ENCODE measurements around the gene CPAMD8.

The CPAMD8 gene

GRCh38 chr19:16920816-16921529, 105.6 kb downstream of the CPAMD8 start:
- Histone ChIP-seq H3K27me3 (ENCODE audit: insufficient read depth, poor library complexity, severe bottlenecking) (no peaks in the 10 kb centered on the region), H3K4me1 (ENCODE audit: insufficient read depth, poor library complexity, severe bottlenecking) (peaks cover 13% of the 10 kb centered on the region), H3K4me3 (ENCODE audit: severe bottlenecking) (no peak overlapping the region), H3K36me3 (ENCODE audit: low read depth) (no peaks in the 10 kb centered on the region), H3K27ac (ENCODE audit: poor library complexity, severe bottlenecking) (peak overlapping the region; percentile 67), H3K9me3 (ENCODE audit: severe bottlenecking) (no peaks in the 10 kb centered on the region)
- ATAC-seq (ENCODE audit: low read depth): peak; percentile 85
- no peak for TF ChIP-seq CTCF (IDR thresholded peaks at IDR 0.05; ENCODE audit: poor library complexity, severe bottlenecking)
- peak; percentile 92 for DNase-seq (ENCODE audit: low spot score)

- Histone ChIP-seq H3K27ac (ENCODE audit: poor library complexity, severe bottlenecking) (no peak overlapping the region), H3K4me1 (ENCODE audit: insufficient read depth, poor library complexity, severe bottlenecking) (peaks cover 13% of the 10 kb centered on the region), H3K36me3 (ENCODE audit: low read depth) (no peaks in the 10 kb centered on the region), H3K27me3 (ENCODE audit: insufficient read depth, poor library complexity, severe bottlenecking) (no peaks in the 10 kb centered on the region), H3K9me3 (ENCODE audit: severe bottlenecking) (no peaks in the 10 kb centered on the region), H3K4me3 (ENCODE audit: severe bottlenecking) (no peak overlapping the region)
- DNase-seq (ENCODE audit: low spot score) (no peak), ATAC-seq (ENCODE audit: low read depth) (no peak)
- TF ChIP-seq CTCF (IDR thresholded peaks at IDR 0.05; ENCODE audit: poor library complexity, severe bottlenecking): no peak
These were observed 107.1 kb downstream of the CPAMD8 start for GRCh38 chr19:16919496-16919895.

GRCh38 chr19:16917401-16917800, 109.2 kb downstream of the CPAMD8 start:
- Histone ChIP-seq H3K4me1 (ENCODE audit: insufficient read depth, poor library complexity, severe bottlenecking) (peaks cover 13% of the 10 kb centered on the region), H3K27me3 (ENCODE audit: insufficient read depth, poor library complexity, severe bottlenecking) (no peaks in the 10 kb centered on the region), H3K36me3 (ENCODE audit: low read depth) (no peaks in the 10 kb centered on the region), H3K4me3 (ENCODE audit: severe bottlenecking) (no peak overlapping the region), H3K9me3 (ENCODE audit: severe bottlenecking) (peaks cover 5% of the 10 kb centered on the region), H3K27ac (ENCODE audit: poor library complexity, severe bottlenecking) (no peak overlapping the region)
- ATAC-seq (ENCODE audit: low read depth) (no peak), DNase-seq (ENCODE audit: low spot score) (no peak)
- no peak for TF ChIP-seq CTCF (IDR thresholded peaks at IDR 0.05; ENCODE audit: poor library complexity, severe bottlenecking)

GRCh38 chr19:16915734-16916133, 110.9 kb downstream of the CPAMD8 start:
- peaks cover 4% of the 10 kb centered on the region for H3K4me1 ChIP-seq (ENCODE audit: insufficient read depth, poor library complexity, severe bottlenecking)
- H3K27ac ChIP-seq (ENCODE audit: poor library complexity, severe bottlenecking): no peak overlapping the region
- H3K9me3 ChIP-seq (ENCODE audit: severe bottlenecking): peaks cover 5% of the 10 kb centered on the region
- no peak overlapping the region for H3K4me3 ChIP-seq (ENCODE audit: severe bottlenecking)
- DNase-seq (ENCODE audit: low spot score) (no peak), ATAC-seq (ENCODE audit: low read depth) (no peak)
- no peaks in the 10 kb centered on the region for H3K36me3 ChIP-seq (ENCODE audit: low read depth)
- no peak for TF ChIP-seq CTCF (IDR thresholded peaks at IDR 0.05; ENCODE audit: poor library complexity, severe bottlenecking)
- no peaks in the 10 kb centered on the region for H3K27me3 ChIP-seq (ENCODE audit: insufficient read depth, poor library complexity, severe bottlenecking)

- TF ChIP-seq CTCF (IDR thresholded peaks at IDR 0.05; ENCODE audit: poor library complexity, severe bottlenecking): no peak
- no peak overlapping the region for H3K27ac ChIP-seq (ENCODE audit: poor library complexity, severe bottlenecking)
- H3K36me3 ChIP-seq (ENCODE audit: low read depth): no peaks in the 10 kb centered on the region
- H3K9me3 ChIP-seq (ENCODE audit: severe bottlenecking): peaks cover 5% of the 10 kb centered on the region
- H3K4me3 ChIP-seq (ENCODE audit: severe bottlenecking): no peak overlapping the region
- H3K4me1 ChIP-seq (ENCODE audit: insufficient read depth, poor library complexity, severe bottlenecking): peaks cover under 1% of the 10 kb centered on the region
- H3K27me3 ChIP-seq (ENCODE audit: insufficient read depth, poor library complexity, severe bottlenecking): no peaks in the 10 kb centered on the region
- ATAC-seq (ENCODE audit: low read depth): no peak
- DNase-seq (ENCODE audit: low spot score): no peak
These were observed 111.5 kb downstream of the CPAMD8 start for GRCh38 chr19:16915135-16915534.
